ENCODE results near the gene SVEP1.

- TF ChIP-seq CTCF (IDR thresholded peaks at IDR 0.05 in 8 of 11, conservative IDR thresholded peaks at IDR 0.05 in 3 of 11) (no peak), POLR2A (IDR thresholded peaks at IDR 0.05) (no peak)
Measured at GRCh38 chr9:110575945-110576344, 3.6 kb downstream of the SVEP1 start.
